ENCODE results near the gene SHANK1. TPM values are rescaled to one million over a fixed set of nuclear protein-coding genes. Genes with fewer than 3 reads are reported as not detected.

The SHANK1 gene
- total and polyA plus RNA-seq, 5 donors from 2014 or later: not detected

GRCh38 chr19:50710094-50710493, 9.5 kb downstream of the SHANK1 start:
- H3K36me3 Mint-ChIP-seq: no peaks in the 10 kb centered on the region
- no peak overlapping the region for H3K4me3 Mint-ChIP-seq
- no peaks in the 10 kb centered on the region for H3K4me1 ChIP-seq (ENCODE audit: control insufficient read depth, insufficient read depth, low read length, poor library complexity, severe bottlenecking)
- no peaks in the 10 kb centered on the region for H3K36me3 ChIP-seq (ENCODE audit: control insufficient read depth, insufficient read depth, low read length)
- DNase-seq (no peak), ATAC-seq (ENCODE audit: low read depth in 2 of 2) (no peak)
- H3K27me3 ChIP-seq (ENCODE audit: control insufficient read depth, insufficient read depth, low read length): no peaks in the 10 kb centered on the region
- H3K9me3 ChIP-seq (ENCODE audit: control insufficient read depth in 2 of 2, low read length in 2 of 2): no peaks in the 10 kb centered on the region
- H3K27ac ChIP-seq (ENCODE audit: insufficient read depth, low read length, poor library complexity, severe bottlenecking): no peak overlapping the region
- H3K27me3 Mint-ChIP-seq: peaks cover 25% of the 10 kb centered on the region
- peaks cover 0 to 2% (median 0%) of the 10 kb centered on the region in 4 donors for H3K4me1 Mint-ChIP-seq
- no peak overlapping the region for H3K27ac Mint-ChIP-seq
- H3K9me3 Mint-ChIP-seq: peaks cover 0 to 6% (median 0%) of the 10 kb centered on the region in 7 donors
- no peak overlapping the region for H3K4me3 ChIP-seq (ENCODE audit: low read depth, low read length)

GRCh38 chr19:50708179-50708879, 11.3 kb downstream of the SHANK1 start:
- H3K27me3 ChIP-seq (ENCODE audit: control insufficient read depth, insufficient read depth, low read length): no peaks in the 10 kb centered on the region
- Mint-ChIP-seq H3K36me3 (no peaks in the 10 kb centered on the region), H3K9me3 (peaks cover 0 to 5% (median 0%) of the 10 kb centered on the region in 7 donors), H3K27me3 (peaks cover 21% of the 10 kb centered on the region), H3K4me3 (no peak overlapping the region), H3K4me1 (peaks cover 0 to 2% (median 0%) of the 10 kb centered on the region in 4 donors), H3K27ac (no peak overlapping the region)
- DNase-seq (no peak), ATAC-seq (ENCODE audit: low read depth in 2 of 2) (no peak)
- no peak overlapping the region for H3K4me3 ChIP-seq (ENCODE audit: low read depth, low read length)
- no peaks in the 10 kb centered on the region for H3K36me3 ChIP-seq (ENCODE audit: control insufficient read depth, insufficient read depth, low read length)
- no peak overlapping the region for H3K27ac ChIP-seq (ENCODE audit: insufficient read depth, low read length, poor library complexity, severe bottlenecking)
- no peaks in the 10 kb centered on the region for H3K9me3 ChIP-seq (ENCODE audit: control insufficient read depth in 2 of 2, low read length in 2 of 2)
- H3K4me1 ChIP-seq (ENCODE audit: control insufficient read depth, insufficient read depth, low read length, poor library complexity, severe bottlenecking): no peaks in the 10 kb centered on the region

- no peak overlapping the region for H3K27ac Mint-ChIP-seq
- H3K9me3 Mint-ChIP-seq: peaks cover 0 to 8% (median 0%) of the 10 kb centered on the region in 7 donors
- Histone ChIP-seq H3K9me3 (ENCODE audit: control insufficient read depth in 2 of 2, low read length in 2 of 2) (no peaks in the 10 kb centered on the region), H3K4me1 (ENCODE audit: control insufficient read depth, insufficient read depth, low read length, poor library complexity, severe bottlenecking) (no peaks in the 10 kb centered on the region), H3K4me3 (ENCODE audit: low read depth, low read length) (no peak overlapping the region), H3K36me3 (ENCODE audit: control insufficient read depth, insufficient read depth, low read length) (no peaks in the 10 kb centered on the region), H3K27me3 (ENCODE audit: control insufficient read depth, insufficient read depth, low read length) (no peaks in the 10 kb centered on the region), H3K27ac (ENCODE audit: insufficient read depth, low read length, poor library complexity, severe bottlenecking) (no peak overlapping the region)
- H3K4me3 Mint-ChIP-seq: no peak overlapping the region
- H3K4me1 Mint-ChIP-seq: no peaks in the 10 kb centered on the region
- H3K36me3 Mint-ChIP-seq: no peaks in the 10 kb centered on the region
- no peak for DNase-seq
- ATAC-seq (ENCODE audit: low read depth in 2 of 2): no peak
- H3K27me3 Mint-ChIP-seq: peaks cover 25% of the 10 kb centered on the region
Measured at GRCh38 chr19:50706387-50706786, 13.2 kb downstream of the SHANK1 start.

- peak in 1 of 3 donors; percentile 21 for DNase-seq
- H3K4me1 ChIP-seq (ENCODE audit: control insufficient read depth, insufficient read depth, low read length, poor library complexity, severe bottlenecking): no peaks in the 10 kb centered on the region
- peaks cover 0 to 8% (median 0%) of the 10 kb centered on the region in 7 donors for H3K9me3 Mint-ChIP-seq
Measured at GRCh38 chr19:50705422-50706019, 14.1 kb downstream of the SHANK1 start.

GRCh38 chr19:50703915-50704796, 15.4 kb downstream of the SHANK1 start:
- Mint-ChIP-seq H3K36me3 (no peaks in the 10 kb centered on the region), H3K27ac (no peak overlapping the region), H3K4me3 (peak overlapping the region in 1 of 4 donors; percentile 18), H3K27me3 (peaks cover 21% of the 10 kb centered on the region), H3K9me3 (peaks cover 0 to 7% (median 0%) of the 10 kb centered on the region in 7 donors), H3K4me1 (no peaks in the 10 kb centered on the region)
- no peak for ATAC-seq (ENCODE audit: low read depth in 2 of 2)
- Histone ChIP-seq H3K36me3 (ENCODE audit: control insufficient read depth, insufficient read depth, low read length) (no peaks in the 10 kb centered on the region), H3K27me3 (ENCODE audit: control insufficient read depth, insufficient read depth, low read length) (no peaks in the 10 kb centered on the region), H3K4me3 (ENCODE audit: low read depth, low read length) (no peak overlapping the region), H3K4me1 (ENCODE audit: control insufficient read depth, insufficient read depth, low read length, poor library complexity, severe bottlenecking) (no peaks in the 10 kb centered on the region), H3K27ac (ENCODE audit: insufficient read depth, low read length, poor library complexity, severe bottlenecking) (no peak overlapping the region), H3K9me3 (ENCODE audit: control insufficient read depth in 2 of 2, low read length in 2 of 2) (no peaks in the 10 kb centered on the region)
- no peak for DNase-seq

More at GRCh38 chr19:50705422-50706019, 14.1 kb downstream of the SHANK1 start:
- H3K4me3 Mint-ChIP-seq: no peak overlapping the region
- Histone ChIP-seq H3K4me3 (ENCODE audit: low read depth, low read length) (no peak overlapping the region), H3K9me3 (ENCODE audit: control insufficient read depth in 2 of 2, low read length in 2 of 2) (no peaks in the 10 kb centered on the region), H3K27me3 (ENCODE audit: control insufficient read depth, insufficient read depth, low read length) (no peaks in the 10 kb centered on the region), H3K36me3 (ENCODE audit: control insufficient read depth, insufficient read depth, low read length) (no peaks in the 10 kb centered on the region), H3K27ac (ENCODE audit: insufficient read depth, low read length, poor library complexity, severe bottlenecking) (no peak overlapping the region)
- H3K27me3 Mint-ChIP-seq: peaks cover 25% of the 10 kb centered on the region
- H3K4me1 Mint-ChIP-seq: no peaks in the 10 kb centered on the region
- H3K36me3 Mint-ChIP-seq: no peaks in the 10 kb centered on the region
- ATAC-seq (ENCODE audit: low read depth in 2 of 2): peak in 1 of 2 donors; percentile 43
- no peak overlapping the region for H3K27ac Mint-ChIP-seq

- DNase-seq: no peak
- Histone ChIP-seq H3K27me3 (ENCODE audit: control insufficient read depth, insufficient read depth, low read length) (no peaks in the 10 kb centered on the region), H3K4me3 (ENCODE audit: low read depth, low read length) (no peak overlapping the region), H3K4me1 (ENCODE audit: control insufficient read depth, insufficient read depth, low read length, poor library complexity, severe bottlenecking) (no peaks in the 10 kb centered on the region), H3K9me3 (ENCODE audit: control insufficient read depth in 2 of 2, low read length in 2 of 2) (no peaks in the 10 kb centered on the region), H3K36me3 (ENCODE audit: control insufficient read depth, insufficient read depth, low read length) (no peaks in the 10 kb centered on the region), H3K27ac (ENCODE audit: insufficient read depth, low read length, poor library complexity, severe bottlenecking) (no peak overlapping the region)
- Mint-ChIP-seq H3K27ac (no peak overlapping the region), H3K36me3 (no peaks in the 10 kb centered on the region), H3K9me3 (peaks cover 0 to 7% (median 0%) of the 10 kb centered on the region in 7 donors), H3K4me3 (no peak overlapping the region), H3K27me3 (peaks cover 26% of the 10 kb centered on the region), H3K4me1 (no peaks in the 10 kb centered on the region)
- ATAC-seq (ENCODE audit: low read depth in 2 of 2): no peak
Measured at GRCh38 chr19:50702871-50703829, 16.5 kb downstream of the SHANK1 start.
